Thymus (tissue), 11 donors: Measurements from ENCODE around the gene IL26. TPM values are rescaled to one million over a fixed set of nuclear protein-coding genes. Genes with fewer than 3 reads are reported as not detected.
A peak's percentile ranks its signal among the peaks of the same experiment; 100 is the strongest.

Experiments
- DNase-seq, 9 donors: peaks; one replicate each; pipeline ENCODE4 v3.0.0-alpha.2; 2013; ENCODE audit warnings: low spot score in 9 of 9, low read depth in 6 of 9, missing footprints in 1 of 9
- H3K27ac ChIP-seq, 2 donors: one replicate each; pipeline ENCODE4 v1.5.1; 2013; ENCODE audit warnings: control low read depth in 1 of 2, low read depth in 1 of 2, low read length in 1 of 2, mild to moderate bottlenecking in 1 of 2, moderate library complexity in 1 of 2
- H3K27me3 ChIP-seq, 2 donors: one replicate each; pipeline ENCODE4 v1.5.1; 2013; ENCODE audit warnings: low read length in 1 of 2; ENCODE audit not compliant: control insufficient read depth in 2 of 2, insufficient read depth in 1 of 2
- H3K36me3 ChIP-seq, 2 donors: one replicate each; pipeline ENCODE4 v1.5.1; 2013; ENCODE audit warnings: low read length in 1 of 2, mild to moderate bottlenecking in 1 of 2, moderate library complexity in 1 of 2; ENCODE audit not compliant: control insufficient read depth in 2 of 2, insufficient read depth in 2 of 2
- H3K4me1 ChIP-seq, 2 donors: one replicate each; pipeline ENCODE4 v1.5.1; 2013; ENCODE audit warnings: low read length in 2 of 2; ENCODE audit not compliant: control insufficient read depth in 2 of 2, insufficient read depth in 2 of 2
- H3K4me3 ChIP-seq, 2 donors: one replicate each; pipeline ENCODE4 v1.5.1; 2013; ENCODE audit warnings: low read length in 2 of 2, control low read depth in 1 of 2, mild to moderate bottlenecking in 1 of 2
- H3K9me3 ChIP-seq, 2 donors: one replicate each; pipeline ENCODE4 v1.5.1; 2013; ENCODE audit warnings: low read length in 1 of 2, mild to moderate bottlenecking in 1 of 2; ENCODE audit not compliant: control insufficient read depth in 2 of 2, insufficient read depth in 1 of 2
- WGBS: extraction: QIAGEN DNeasy Blood & Tissue Kit; methylation state at CpG from one replicate; pipeline ENCODE4 v1.1.7; 2013; 5-methylcytosine and 5-hydroxymethylcytosine counted together
- polyA plus RNA-seq: library from polyadenylated mRNA; stranded (reverse); fragments of 200-250 nt; gene quantifications from one replicate; pipeline ENCODE4 v1.2.3, GENCODE V29; 2013
- total RNA-seq: library from RNA; stranded (reverse); fragments of 120-200 nt; gene quantifications from one replicate; pipeline ENCODE4 v1.2.4, GENCODE V29; 2013
- donor health status: healthy.

The IL26 gene
- total and polyA plus RNA-seq, 2 donors: 0.07 TPM; not detected in 1

GRCh38 chr12:68158432-68158831, 67.2 kb downstream of the IL26 start:
- Histone ChIP-seq H3K4me3 (no peak overlapping the region), H3K9me3 (no peaks in the 10 kb centered on the region), H3K27ac (no peak overlapping the region), H3K4me1 (no peaks in the 10 kb centered on the region), H3K36me3 (no peaks in the 10 kb centered on the region), H3K27me3 (no peaks in the 10 kb centered on the region)
- peak in 6 of 9 donors; percentile 28 to 71 (median 44) for DNase-seq
- 48% methylated on average over 2 of the region's 2 CpGs for WGBS

GRCh38 chr12:68157380-68157779, 68.2 kb downstream of the IL26 start:
- no peak overlapping the region for H3K27ac ChIP-seq
- H3K9me3 ChIP-seq: no peaks in the 10 kb centered on the region
- DNase-seq: no peak
- 81% methylated on average over 4 of the region's 4 CpGs for WGBS
- H3K4me1 ChIP-seq: no peaks in the 10 kb centered on the region
- H3K36me3 ChIP-seq: no peaks in the 10 kb centered on the region
- no peak overlapping the region for H3K4me3 ChIP-seq
- no peaks in the 10 kb centered on the region for H3K27me3 ChIP-seq

GRCh38 chr12:68156636-68157035, 69.0 kb downstream of the IL26 start:
- H3K27me3 ChIP-seq: no peaks in the 10 kb centered on the region
- H3K36me3 ChIP-seq: no peaks in the 10 kb centered on the region
- H3K27ac ChIP-seq: no peak overlapping the region
- H3K4me3 ChIP-seq: no peak overlapping the region
- H3K9me3 ChIP-seq: no peaks in the 10 kb centered on the region
- H3K4me1 ChIP-seq: no peaks in the 10 kb centered on the region
- no peak for DNase-seq
- WGBS: 83% methylated on average over 1 of the region's 1 CpG

GRCh38 chr12:68154779-68155178, 70.8 kb downstream of the IL26 start:
- Histone ChIP-seq H3K4me3 (no peak overlapping the region), H3K4me1 (no peaks in the 10 kb centered on the region), H3K9me3 (no peaks in the 10 kb centered on the region), H3K27ac (no peak overlapping the region), H3K36me3 (no peaks in the 10 kb centered on the region), H3K27me3 (no peaks in the 10 kb centered on the region)
- DNase-seq: no peak
- 90% methylated on average over 1 of the region's 1 CpG for WGBS

Other genes starting within 250 kb of the IL26 start
- 1.3 TPM for gene IFNG-AS1, start 236.4 kb downstream of the IL26 start, total RNA-seq
- gene IFNG-AS1, start 236.4 kb downstream of the IL26 start, polyA plus RNA-seq: 0.07 TPM
- 1.2 TPM for gene IFNG, start 66.1 kb downstream of the IL26 start, total RNA-seq
- gene IFNG, start 66.1 kb downstream of the IL26 start, polyA plus RNA-seq: 1.9 TPM
- gene IL22, start 27.8 kb upstream of the IL26 start, total RNA-seq: 0.38 TPM
- gene IL22, start 27.8 kb upstream of the IL26 start, polyA plus RNA-seq: 1.1 TPM
- gene MDM1, start 106.6 kb upstream of the IL26 start, total RNA-seq: 28.5 TPM
- 27.6 TPM for gene MDM1, start 106.6 kb upstream of the IL26 start, polyA plus RNA-seq